ENCODE results near the gene CES3.

CES3 gene, protein sequence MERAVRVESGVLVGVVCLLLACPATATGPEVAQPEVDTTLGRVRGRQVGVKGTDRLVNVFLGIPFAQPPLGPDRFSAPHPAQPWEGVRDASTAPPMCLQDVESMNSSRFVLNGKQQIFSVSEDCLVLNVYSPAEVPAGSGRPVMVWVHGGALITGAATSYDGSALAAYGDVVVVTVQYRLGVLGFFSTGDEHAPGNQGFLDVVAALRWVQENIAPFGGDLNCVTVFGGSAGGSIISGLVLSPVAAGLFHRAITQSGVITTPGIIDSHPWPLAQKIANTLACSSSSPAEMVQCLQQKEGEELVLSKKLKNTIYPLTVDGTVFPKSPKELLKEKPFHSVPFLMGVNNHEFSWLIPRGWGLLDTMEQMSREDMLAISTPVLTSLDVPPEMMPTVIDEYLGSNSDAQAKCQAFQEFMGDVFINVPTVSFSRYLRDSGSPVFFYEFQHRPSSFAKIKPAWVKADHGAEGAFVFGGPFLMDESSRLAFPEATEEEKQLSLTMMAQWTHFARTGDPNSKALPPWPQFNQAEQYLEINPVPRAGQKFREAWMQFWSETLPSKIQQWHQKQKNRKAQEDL

GRCh38 chr16:66961065-66961744, at the start of gene CES3:
TSS of gene CES3 (plus strand) at chr16:66961266. CDS start at chr16:66961308, 42 bp downstream.
- peak within 1 kb of the TSS; percentile 63 for H3K27ac Mint-ChIP-seq
- no peaks in the 10 kb centered on the region for H3K9me3 Mint-ChIP-seq
- peak; percentile 43 to 77 for DNase-seq (ENCODE audit: low spot score in 2 of 2)
- H3K4me3 Mint-ChIP-seq: no peak within 1 kb of the TSS
- peaks cover 13% of the 10 kb centered on the region for H3K4me1 Mint-ChIP-seq
- H3K36me3 Mint-ChIP-seq: no peaks in the 10 kb centered on the region
- peak; percentile 93 for ATAC-seq

DNA sequence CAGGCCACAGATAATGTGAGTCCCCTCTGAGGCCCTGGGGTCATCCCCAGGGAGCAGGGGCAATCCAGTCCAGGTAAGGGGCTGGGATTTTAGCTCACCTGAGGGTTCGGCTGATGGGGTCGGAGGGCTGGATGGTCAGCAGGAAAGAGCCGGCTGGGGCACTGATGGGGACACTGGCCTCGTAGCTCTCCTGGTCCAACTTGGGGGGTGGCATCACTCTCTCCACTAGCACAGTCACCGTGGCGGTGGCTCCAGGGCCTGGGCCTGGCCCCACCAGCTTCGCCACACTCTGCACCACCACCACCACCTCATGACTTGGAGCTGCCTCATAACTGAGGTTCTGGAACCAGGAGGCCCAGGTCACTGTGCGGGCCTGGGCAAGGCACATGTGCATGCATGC, 49.3 kb upstream of the CES3 start:
- H3K36me3 Mint-ChIP-seq: no peaks in the 10 kb centered on the region
- H3K4me3 Mint-ChIP-seq: no peak overlapping the region
- ATAC-seq (no peak), DNase-seq (ENCODE audit: low spot score in 2 of 2) (no peak)
- H3K9me3 Mint-ChIP-seq: no peaks in the 10 kb centered on the region
- H3K4me1 Mint-ChIP-seq: no peaks in the 10 kb centered on the region
- H3K27ac Mint-ChIP-seq: no peak overlapping the region

GRCh38 chr16:66913081-66913480, 48.0 kb upstream of the CES3 start:
- no peaks in the 10 kb centered on the region for H3K4me1 Mint-ChIP-seq
- H3K4me3 Mint-ChIP-seq: no peak overlapping the region
- no peak for ATAC-seq
- H3K27ac Mint-ChIP-seq: no peak overlapping the region
- H3K9me3 Mint-ChIP-seq: no peaks in the 10 kb centered on the region
- no peak for DNase-seq (ENCODE audit: low spot score in 2 of 2)
- no peaks in the 10 kb centered on the region for H3K36me3 Mint-ChIP-seq

DNA sequence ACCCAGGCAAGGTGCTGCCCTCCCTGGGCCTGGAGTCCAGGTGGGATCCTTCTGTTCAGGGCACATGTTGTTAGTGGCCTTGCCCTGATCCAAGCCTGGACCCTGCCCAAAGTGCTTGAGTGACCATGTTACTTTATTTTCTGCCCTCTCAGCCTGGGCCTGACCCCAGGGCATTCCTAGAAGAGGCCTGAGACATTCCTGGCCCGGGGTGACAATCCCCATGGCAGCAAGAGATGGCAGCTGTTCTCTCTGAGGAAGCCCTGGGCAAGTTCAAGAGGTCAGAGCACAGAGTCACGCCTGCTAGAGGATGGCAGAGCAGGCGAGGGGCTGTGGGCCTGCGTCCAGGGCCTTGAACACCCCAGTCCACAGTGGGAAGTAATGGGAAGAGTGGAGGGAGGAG, 47.4 kb upstream of the CES3 start:
- no peak for ATAC-seq
- no peak for DNase-seq (ENCODE audit: low spot score in 2 of 2)
- Mint-ChIP-seq H3K4me3 (no peak overlapping the region), H3K4me1 (no peaks in the 10 kb centered on the region), H3K36me3 (no peaks in the 10 kb centered on the region), H3K9me3 (no peaks in the 10 kb centered on the region), H3K27ac (peak overlapping the region; percentile 1)

- H3K36me3 Mint-ChIP-seq: no peaks in the 10 kb centered on the region
- ATAC-seq: no peak
- H3K4me1 Mint-ChIP-seq: no peaks in the 10 kb centered on the region
- no peak overlapping the region for H3K4me3 Mint-ChIP-seq
- DNase-seq (ENCODE audit: low spot score in 2 of 2): no peak
- H3K27ac Mint-ChIP-seq: peak overlapping the region; percentile 1
- no peaks in the 10 kb centered on the region for H3K9me3 Mint-ChIP-seq
Measured at GRCh38 chr16:66914541-66914940, 46.5 kb upstream of the CES3 start.

- no peaks in the 10 kb centered on the region for H3K9me3 Mint-ChIP-seq
- H3K36me3 Mint-ChIP-seq: no peaks in the 10 kb centered on the region
- no peaks in the 10 kb centered on the region for H3K4me1 Mint-ChIP-seq
- no peak for ATAC-seq
- no peak overlapping the region for H3K4me3 Mint-ChIP-seq
- peak overlapping the region; percentile 1 for H3K27ac Mint-ChIP-seq
- DNase-seq (ENCODE audit: low spot score in 2 of 2): no peak
Measured at GRCh38 chr16:66915041-66915440, 46.0 kb upstream of the CES3 start.

- ATAC-seq (no peak), DNase-seq (ENCODE audit: low spot score in 2 of 2) (no peak)
- Mint-ChIP-seq H3K4me3 (no peak overlapping the region), H3K9me3 (no peaks in the 10 kb centered on the region), H3K36me3 (no peaks in the 10 kb centered on the region), H3K27ac (no peak overlapping the region), H3K4me1 (no peaks in the 10 kb centered on the region)
Measured at GRCh38 chr16:66916518-66916917, 44.5 kb upstream of the CES3 start.

DNA sequence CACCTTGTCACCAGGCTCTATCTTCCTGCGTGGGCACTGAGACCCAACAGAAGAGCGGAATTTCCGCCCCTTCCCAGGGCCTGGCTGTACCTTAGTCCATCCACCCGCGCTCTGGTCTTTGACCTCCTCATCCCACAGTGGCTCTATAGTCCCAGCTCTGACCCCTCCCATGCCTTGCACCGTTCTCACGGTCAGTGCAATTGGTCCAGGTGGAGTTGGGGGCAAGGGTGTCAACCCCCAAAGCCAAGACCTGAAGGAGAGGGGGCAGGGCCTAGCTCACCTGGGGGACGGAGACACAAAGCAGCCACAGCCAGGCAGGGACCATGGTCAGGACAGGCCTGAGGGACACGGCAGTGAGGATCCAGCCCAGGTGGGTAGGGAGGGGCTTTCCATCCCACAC, 43.3 kb upstream of the CES3 start:
- H3K9me3 Mint-ChIP-seq: no peaks in the 10 kb centered on the region
- no peaks in the 10 kb centered on the region for H3K4me1 Mint-ChIP-seq
- H3K36me3 Mint-ChIP-seq: no peaks in the 10 kb centered on the region
- ATAC-seq (no peak), DNase-seq (ENCODE audit: low spot score in 2 of 2) (no peak)
- no peak overlapping the region for H3K4me3 Mint-ChIP-seq
- no peak overlapping the region for H3K27ac Mint-ChIP-seq

- peaks cover 2% of the 10 kb centered on the region for H3K4me1 Mint-ChIP-seq
- ATAC-seq (no peak), DNase-seq (ENCODE audit: low spot score in 2 of 2) (no peak)
- no peak overlapping the region for H3K4me3 Mint-ChIP-seq
- no peaks in the 10 kb centered on the region for H3K36me3 Mint-ChIP-seq
- no peak overlapping the region for H3K27ac Mint-ChIP-seq
- H3K9me3 Mint-ChIP-seq: no peaks in the 10 kb centered on the region
Measured at GRCh38 chr16:66918355-66918754, 42.7 kb upstream of the CES3 start.

DNA sequence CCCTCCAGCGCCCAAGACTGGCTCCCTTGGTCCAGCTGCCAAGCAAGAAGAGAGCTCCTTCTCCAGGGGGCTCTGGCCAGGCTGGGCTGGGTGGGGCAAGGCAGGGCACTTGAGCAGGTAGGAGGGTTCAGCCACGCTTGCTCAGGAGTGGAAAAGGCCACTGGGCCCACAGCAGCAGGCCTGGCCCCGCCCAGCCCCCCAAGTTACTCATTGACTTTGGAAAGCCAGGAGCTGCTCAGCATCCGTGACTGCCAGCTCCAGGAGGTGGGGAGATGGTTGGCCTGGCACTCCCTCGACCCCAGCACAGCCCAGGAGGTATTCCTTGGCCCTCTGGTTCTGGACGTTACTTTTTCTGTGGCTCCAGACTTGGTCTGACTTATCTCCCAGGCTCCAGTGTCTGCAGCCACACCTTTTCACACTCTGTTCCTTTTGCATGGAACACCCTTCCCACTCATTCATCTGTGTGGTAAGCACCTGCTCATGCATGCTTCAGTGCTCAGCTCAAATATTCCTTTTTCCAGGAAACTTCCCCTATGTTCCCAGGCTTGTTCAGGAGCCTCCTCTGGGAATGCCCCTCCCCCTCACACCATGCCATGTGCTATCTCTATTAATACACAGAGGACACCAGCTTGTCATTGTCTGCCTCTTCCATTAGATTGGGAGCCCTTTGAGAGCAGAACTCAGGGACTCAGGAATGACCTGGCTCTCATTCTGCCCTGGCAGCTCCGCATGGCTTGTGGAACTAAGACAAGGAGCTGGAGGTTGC, 42.1 kb upstream of the CES3 start, which contains the start of gene CDH16:
CDH16 (minus strand) TSS at position 83 of the 766 bp plus-strand sequence. CDS start 820 bp downstream, outside the sequence.
- H3K27ac Mint-ChIP-seq: peak within 1 kb of the TSS; percentile 13
- H3K4me1 Mint-ChIP-seq: peaks cover 9% of the 10 kb centered on the region
- no peaks in the 10 kb centered on the region for H3K9me3 Mint-ChIP-seq
- no peak for DNase-seq (ENCODE audit: low spot score in 2 of 2)
- no peak for ATAC-seq
- H3K4me3 Mint-ChIP-seq: no peak within 1 kb of the TSS
- H3K36me3 Mint-ChIP-seq: no peaks in the 10 kb centered on the region

GRCh38 chr16:66919569-66920298, 41.3 kb upstream of the CES3 start:
- Mint-ChIP-seq H3K36me3 (no peaks in the 10 kb centered on the region), H3K27ac (peak overlapping the region; percentile 13), H3K4me3 (no peak overlapping the region), H3K4me1 (peaks cover 10% of the 10 kb centered on the region), H3K9me3 (no peaks in the 10 kb centered on the region)
- no peak for ATAC-seq
- DNase-seq (ENCODE audit: low spot score in 2 of 2): no peak

GRCh38 chr16:66920299-66920590, 40.8 kb upstream of the CES3 start:
- no peak for ATAC-seq
- Mint-ChIP-seq H3K4me1 (peaks cover 11% of the 10 kb centered on the region), H3K4me3 (no peak overlapping the region), H3K36me3 (no peaks in the 10 kb centered on the region), H3K27ac (peak overlapping the region; percentile 13), H3K9me3 (no peaks in the 10 kb centered on the region)
- DNase-seq (ENCODE audit: low spot score in 2 of 2): no peak

GRCh38 chr16:66920924-66921680, 40.0 kb upstream of the CES3 start:
- H3K4me3 Mint-ChIP-seq: no peak overlapping the region
- H3K27ac Mint-ChIP-seq: no peak overlapping the region
- ATAC-seq (no peak), DNase-seq (ENCODE audit: low spot score in 2 of 2) (no peak)
- no peaks in the 10 kb centered on the region for H3K36me3 Mint-ChIP-seq
- no peaks in the 10 kb centered on the region for H3K9me3 Mint-ChIP-seq
- H3K4me1 Mint-ChIP-seq: peaks cover 19% of the 10 kb centered on the region

DNA sequence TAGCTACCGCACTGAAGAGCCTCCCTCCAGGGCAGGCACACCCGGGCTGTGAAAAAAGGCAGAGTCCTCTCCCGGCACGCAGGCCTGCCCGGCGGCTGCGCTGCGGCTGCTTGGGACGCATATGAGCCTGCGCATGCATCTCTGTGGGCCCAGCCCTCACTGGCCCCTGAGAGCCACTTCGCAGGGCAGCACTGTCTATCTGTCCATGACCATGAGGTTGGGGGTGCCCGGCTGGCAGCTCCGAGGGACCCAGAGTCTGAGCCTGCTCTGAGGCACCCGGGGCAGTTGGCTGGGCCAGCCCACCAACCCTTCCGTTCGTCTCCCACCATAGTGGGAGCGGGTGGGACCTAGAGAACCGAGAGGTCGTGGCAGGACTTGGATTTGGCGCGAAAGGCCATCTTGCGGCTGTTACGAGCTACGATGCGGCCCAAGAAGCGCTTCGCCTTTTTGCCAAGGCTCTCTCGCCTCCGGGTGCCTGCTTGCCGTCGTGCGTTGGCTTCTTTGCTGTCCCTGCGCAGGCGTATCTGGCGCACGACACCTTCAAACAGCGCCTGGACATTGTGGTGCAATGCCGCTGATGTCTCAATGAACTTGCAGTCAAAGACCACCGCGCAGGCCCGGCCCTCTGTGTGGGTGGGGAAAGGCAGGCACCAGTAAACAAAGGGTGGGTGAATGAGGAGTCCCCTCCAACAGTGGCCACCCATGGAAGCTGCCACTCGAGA, 39.2 kb upstream of the CES3 start:
- H3K4me3 Mint-ChIP-seq: no peak overlapping the region
- H3K27ac Mint-ChIP-seq: no peak overlapping the region
- H3K36me3 Mint-ChIP-seq: no peaks in the 10 kb centered on the region
- DNase-seq (ENCODE audit: low spot score in 2 of 2) (no peak), ATAC-seq (no peak)
- H3K9me3 Mint-ChIP-seq: no peaks in the 10 kb centered on the region
- H3K4me1 Mint-ChIP-seq: peaks cover 19% of the 10 kb centered on the region
